Keratinocyte (primary cell): ENCODE results near the gene ZNF516. TPM values are rescaled to one million over a fixed set of nuclear protein-coding genes. Genes with fewer than 3 reads are reported as not detected.

Experiments used
- DNase-seq: peaks from one replicate; pipeline ENCODE4 v3.0.0-alpha.2; 2011; ENCODE audit warnings: low read depth, missing footprints, low spot score
- FAIRE-seq: peaks from 2 replicates; lab custom pipeline; 2011; peaks lifted over from hg19 to GRCh38; lab: Jason Lieb, UNC
- H2AFZ ChIP-seq: 2 replicates; pipeline ENCODE4 v1.6.0; 2012; ENCODE audit warnings: low read length, control low read depth, inconsistent platforms; ENCODE audit not compliant: control insufficient read depth
- H3K27ac ChIP-seq: 2 replicates; pipeline ENCODE4 v1.5.1; 2011; ENCODE audit warnings: low read length; ENCODE audit not compliant: control insufficient read depth, insufficient read depth
- H3K27me3 ChIP-seq: 3 replicates; pipeline ENCODE4 v1.6.0; 2011; ENCODE audit warnings: low read length; ENCODE audit not compliant: control insufficient read depth, insufficient read depth; ENCODE audit errors: extremely low read depth
- H3K36me3 ChIP-seq, 2 experiments: 2 replicates in 1 of 2; 3 replicates in 1 of 2; pipeline ENCODE4 v1.5.1; 2011; ENCODE audit warnings: low read length in 2 of 2, mild to moderate bottlenecking in 1 of 2; ENCODE audit not compliant: control insufficient read depth in 2 of 2, insufficient read depth in 2 of 2; ENCODE audit errors: extremely low read depth in 1 of 2
- H3K4me1 ChIP-seq: 3 replicates; pipeline ENCODE4 v1.5.1; 2011; ENCODE audit warnings: low read length; ENCODE audit not compliant: control insufficient read depth, insufficient read depth; ENCODE audit errors: extremely low read depth
- H3K4me2 ChIP-seq: 3 replicates; pipeline ENCODE4 v1.6.0; 2011; ENCODE audit warnings: low read depth, low read length; ENCODE audit not compliant: control insufficient read depth, insufficient read depth; ENCODE audit errors: extremely low read depth
- H3K4me3 ChIP-seq, 3 experiments: fragments of 200-600 bp in 1 of 3; sonication (generic) in 1 of 3; 2 replicates in 2 of 3; 3 replicates in 1 of 3; pipeline ENCODE4 v1.5.1; 2011 to 2016; ENCODE audit warnings: low read length in 3 of 3, mild to moderate bottlenecking in 3 of 3, control low read depth in 2 of 3, inconsistent platforms in 1 of 3, low read depth in 1 of 3, mixed read lengths in 1 of 3, mixed run types in 1 of 3, moderate library complexity in 1 of 3; ENCODE audit not compliant: control insufficient read depth in 2 of 3, insufficient read depth in 2 of 3; ENCODE audit errors: extremely low read depth in 1 of 3
- H3K79me2 ChIP-seq: 2 replicates; pipeline ENCODE4 v1.6.0; 2012; ENCODE audit warnings: low read length; ENCODE audit not compliant: control insufficient read depth, insufficient read depth
- H3K9ac ChIP-seq: 3 replicates; pipeline ENCODE4 v1.6.0; 2011; ENCODE audit warnings: low read length; ENCODE audit not compliant: control insufficient read depth, insufficient read depth; ENCODE audit errors: extremely low read depth
- H3K9me1 ChIP-seq: 3 replicates; pipeline ENCODE4 v1.6.0; 2011; ENCODE audit warnings: low read length; ENCODE audit not compliant: control insufficient read depth, insufficient read depth; ENCODE audit errors: extremely low read depth
- H3K9me3 ChIP-seq: 2 replicates; pipeline ENCODE4 v1.5.1; 2012; ENCODE audit warnings: low read depth, low read length; ENCODE audit not compliant: control insufficient read depth
- H4K20me1 ChIP-seq: 3 replicates; pipeline ENCODE4 v1.6.0; 2011; ENCODE audit warnings: low read length; ENCODE audit not compliant: control insufficient read depth, insufficient read depth; ENCODE audit errors: extremely low read depth
- EZH2 ChIP-seq: IDR thresholded peaks from one replicate; pipeline ENCODE4 v1.6.1; 2012; ENCODE audit warnings: inconsistent platforms, mild to moderate bottlenecking, low read length, moderate library complexity
- dilution Hi-C: fragments of 300-500 bp; cut with MboI; formaldehyde crosslinking; loops from one replicate; pipeline ENCODE4 v1.7.0; 2020; ENCODE audit warnings: low sequenced_read_pairs; ENCODE audit not compliant: extremely low pct_ligation_motif_present
- polyA plus RNA-seq, 5 experiments: library from polyadenylated mRNA; depleted of rRNA in 3 of 5; stranded (reverse) in 3 of 5; stranded (forward) in 1 of 5; unstranded in 1 of 5; fragments of >200 nt; gene quantifications; 1 replicate in 1 of 5; 2 replicates in 3 of 5; 3 replicates in 1 of 5; pipeline versions ENCODE4 v1.2.1 to v1.2.3, GENCODE V29; 2011 to 2012; ENCODE audit warnings: missing spikeins in 2 of 5, low read depth in 1 of 5, low replicate concordance in 1 of 5
- TF ChIP-seq, protein P1 (sequence below), 3 experiments: IDR thresholded peaks in 1 of 3; conservative IDR thresholded peaks in 1 of 3; optimal IDR thresholded peaks in 1 of 3; 2 replicates in 2 of 3; 3 replicates in 1 of 3; pipeline versions ENCODE3 to v1.5.1; 2011; ENCODE audit warnings: low read length in 3 of 3, mild to moderate bottlenecking in 3 of 3, moderate library complexity in 2 of 3, control low read depth in 1 of 3, inconsistent platforms in 1 of 3; ENCODE audit not compliant: insufficient read depth in 2 of 3; ENCODE audit errors: extremely low read depth in 1 of 3

ZNF516 gene
- polyA plus RNA-seq, 1 donor (not counting 4 experiments of a cell fraction or from before 2014, with no cell fraction given) = 9.3 TPM

- no peak overlapping the region for H3K4me3 ChIP-seq
- dilution Hi-C loops = no loop called here
- no peak overlapping the region for H3K9ac ChIP-seq
- no peak overlapping the region for H3K4me2 ChIP-seq
- H3K36me3 ChIP-seq = peaks cover 4% of the 10 kb centered on the region in 2 experiments
- no peak for TF ChIP-seq EZH2
- TF ChIP-seq, protein P1, sequence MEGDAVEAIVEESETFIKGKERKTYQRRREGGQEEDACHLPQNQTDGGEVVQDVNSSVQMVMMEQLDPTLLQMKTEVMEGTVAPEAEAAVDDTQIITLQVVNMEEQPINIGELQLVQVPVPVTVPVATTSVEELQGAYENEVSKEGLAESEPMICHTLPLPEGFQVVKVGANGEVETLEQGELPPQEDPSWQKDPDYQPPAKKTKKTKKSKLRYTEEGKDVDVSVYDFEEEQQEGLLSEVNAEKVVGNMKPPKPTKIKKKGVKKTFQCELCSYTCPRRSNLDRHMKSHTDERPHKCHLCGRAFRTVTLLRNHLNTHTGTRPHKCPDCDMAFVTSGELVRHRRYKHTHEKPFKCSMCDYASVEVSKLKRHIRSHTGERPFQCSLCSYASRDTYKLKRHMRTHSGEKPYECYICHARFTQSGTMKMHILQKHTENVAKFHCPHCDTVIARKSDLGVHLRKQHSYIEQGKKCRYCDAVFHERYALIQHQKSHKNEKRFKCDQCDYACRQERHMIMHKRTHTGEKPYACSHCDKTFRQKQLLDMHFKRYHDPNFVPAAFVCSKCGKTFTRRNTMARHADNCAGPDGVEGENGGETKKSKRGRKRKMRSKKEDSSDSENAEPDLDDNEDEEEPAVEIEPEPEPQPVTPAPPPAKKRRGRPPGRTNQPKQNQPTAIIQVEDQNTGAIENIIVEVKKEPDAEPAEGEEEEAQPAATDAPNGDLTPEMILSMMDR (optimal IDR thresholded peaks at IDR 0.05 in 1 of 3, IDR thresholded peaks at IDR 0.05 in 1 of 3, conservative IDR thresholded peaks at IDR 0.05 in 1 of 3; ENCODE audit: extremely low read depth in 1 of 3, insufficient read depth in 2 of 3, low read length in 3 of 3) = no peak
- H3K27me3 ChIP-seq = no peaks in the 10 kb centered on the region
- H2AFZ ChIP-seq = no peak overlapping the region
- H3K27ac ChIP-seq = no peak overlapping the region
- H3K9me1 ChIP-seq = no peaks in the 10 kb centered on the region
- peaks cover 64% of the 10 kb centered on the region for H3K79me2 ChIP-seq
- H4K20me1 ChIP-seq = peaks cover 13% of the 10 kb centered on the region
- DNase-seq (no peak), FAIRE-seq (no peak)
- peaks cover 5% of the 10 kb centered on the region for H3K4me1 ChIP-seq
- H3K9me3 ChIP-seq = no peaks in the 10 kb centered on the region
Observed at GRCh38 chr18:76391746-76392145, 103.3 kb downstream of the ZNF516 start.

GRCh38 chr18:76391038-76391437 lies 104.0 kb downstream of the ZNF516 start:
- Histone ChIP-seq H3K9ac (no peak overlapping the region), H3K36me3 (peaks cover 4% of the 10 kb centered on the region in 2 experiments), H4K20me1 (peaks cover 13% of the 10 kb centered on the region), H3K4me3 (no peak overlapping the region), H3K27ac (no peak overlapping the region), H3K27me3 (no peaks in the 10 kb centered on the region), H3K4me2 (no peak overlapping the region), H3K79me2 (peaks cover 68% of the 10 kb centered on the region), H3K9me1 (no peaks in the 10 kb centered on the region), H3K9me3 (no peaks in the 10 kb centered on the region), H2AFZ (no peak overlapping the region), H3K4me1 (peaks cover 5% of the 10 kb centered on the region)
- DNase-seq = no peak
- no peak for FAIRE-seq
- TF ChIP-seq, protein P1 (optimal IDR thresholded peaks at IDR 0.05 in 1 of 3, IDR thresholded peaks at IDR 0.05 in 1 of 3, conservative IDR thresholded peaks at IDR 0.05 in 1 of 3; ENCODE audit: extremely low read depth in 1 of 3, insufficient read depth in 2 of 3, low read length in 3 of 3) = no peak
- TF ChIP-seq EZH2 = no peak
- dilution Hi-C loops = no loop called here
